ENCODE data around the gene NRIP1.

GRCh38 chr21:15051644-15052458, 12.9 kb downstream of the NRIP1 start:
- TF ChIP-seq MAX (IDR thresholded peaks at IDR 0.05; ENCODE audit: insufficient read depth, insufficient read length), result no peak
- TF ChIP-seq POLR2A (IDR thresholded peaks at IDR 0.05; ENCODE audit: low read depth, low read length), result no peak
- no peak for TF ChIP-seq CTCF (IDR thresholded peaks at IDR 0.05; ENCODE audit: extremely low read depth in 1 of 2, insufficient read depth in 1 of 2, low read depth in 1 of 2, low read length in 2 of 2)
- no peak for TF ChIP-seq POLR2AphosphoS5 (IDR thresholded peaks at IDR 0.05; ENCODE audit: insufficient read depth, low read depth, low read length)
- TF ChIP-seq MYC (IDR thresholded peaks at IDR 0.05; ENCODE audit: low read depth, low read length), result no peak
- no peak for TF ChIP-seq GATA2 (IDR thresholded peaks at IDR 0.05; ENCODE audit: insufficient read depth, insufficient read length, low read depth, low read length)
- TF ChIP-seq JUN (IDR thresholded peaks at IDR 0.05; ENCODE audit: borderline replicate concordance, insufficient read depth, insufficient read length, low read depth), result no peak
- no peak for TF ChIP-seq EZH2 (IDR thresholded peaks at IDR 0.05; ENCODE audit: borderline replicate concordance, low read depth, low read length, severe bottlenecking)
- peak; percentile 20 for TF ChIP-seq FOS (IDR thresholded peaks at IDR 0.05; ENCODE audit: borderline replicate concordance, insufficient read depth, low read length)

All from endothelial cell of umbilical vein (primary cell).